DOHH2 (cell line): Measurements from ENCODE around the gene ACOX3.

Source experiments
- EZH2phosphoT487 ChIP-seq: fragments of 200-600 bp; sonication (generic); IDR thresholded peaks from 2 replicates; pipeline ENCODE4 v1.6.1; 2017; ENCODE audit warnings: borderline replicate concordance, mild to moderate bottlenecking, antibody characterized with exemption, low read length, moderate library complexity, mixed read lengths
- TF ChIP-seq, protein P1 (sequence below): fragments of 200-600 bp; sonication (generic); IDR thresholded peaks from one replicate; pipeline ENCODE4 v1.5.1; 2014; ENCODE audit warnings: antibody characterized with exemption, mild to moderate bottlenecking, low read depth, low read length; ENCODE audit not compliant: poor library complexity, severe bottlenecking

DNA sequence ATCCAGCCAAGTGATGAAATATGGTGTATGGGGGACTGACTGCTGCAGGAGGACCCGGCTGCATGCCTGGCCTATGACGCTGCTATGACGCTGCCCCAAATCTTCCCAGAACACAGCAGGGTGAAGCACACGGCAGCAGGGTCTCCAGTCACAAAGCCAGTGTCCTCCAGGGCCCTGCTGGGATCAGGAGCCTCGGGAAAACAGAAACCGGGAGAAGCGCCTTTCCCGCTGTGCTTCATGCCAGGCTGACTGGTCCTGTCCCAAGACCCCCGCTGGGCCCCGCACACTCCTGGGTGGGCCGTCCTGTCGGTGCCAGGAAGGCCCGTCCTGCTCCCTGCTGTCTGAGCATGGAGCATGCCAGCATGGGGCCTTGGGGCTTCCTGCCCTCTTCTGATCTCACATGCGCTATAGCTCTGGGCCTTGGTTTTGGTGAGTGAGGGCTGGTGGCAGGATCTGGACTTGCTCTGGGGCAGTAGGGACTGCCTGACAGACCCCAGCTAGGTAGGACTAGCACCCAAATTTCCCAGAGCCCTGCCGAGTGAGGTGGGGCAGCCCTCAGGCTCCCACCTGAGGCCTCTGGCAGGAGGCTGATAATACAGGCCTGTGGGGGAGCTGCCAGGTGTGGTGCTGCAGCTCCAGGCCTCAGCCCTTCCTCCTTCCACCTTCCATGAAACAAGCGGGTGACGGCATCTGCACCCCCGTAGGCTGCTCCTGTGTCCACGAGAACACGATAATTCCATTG, 64.0 kb downstream of the ACOX3 start:
- TF ChIP-seq, protein P1, sequence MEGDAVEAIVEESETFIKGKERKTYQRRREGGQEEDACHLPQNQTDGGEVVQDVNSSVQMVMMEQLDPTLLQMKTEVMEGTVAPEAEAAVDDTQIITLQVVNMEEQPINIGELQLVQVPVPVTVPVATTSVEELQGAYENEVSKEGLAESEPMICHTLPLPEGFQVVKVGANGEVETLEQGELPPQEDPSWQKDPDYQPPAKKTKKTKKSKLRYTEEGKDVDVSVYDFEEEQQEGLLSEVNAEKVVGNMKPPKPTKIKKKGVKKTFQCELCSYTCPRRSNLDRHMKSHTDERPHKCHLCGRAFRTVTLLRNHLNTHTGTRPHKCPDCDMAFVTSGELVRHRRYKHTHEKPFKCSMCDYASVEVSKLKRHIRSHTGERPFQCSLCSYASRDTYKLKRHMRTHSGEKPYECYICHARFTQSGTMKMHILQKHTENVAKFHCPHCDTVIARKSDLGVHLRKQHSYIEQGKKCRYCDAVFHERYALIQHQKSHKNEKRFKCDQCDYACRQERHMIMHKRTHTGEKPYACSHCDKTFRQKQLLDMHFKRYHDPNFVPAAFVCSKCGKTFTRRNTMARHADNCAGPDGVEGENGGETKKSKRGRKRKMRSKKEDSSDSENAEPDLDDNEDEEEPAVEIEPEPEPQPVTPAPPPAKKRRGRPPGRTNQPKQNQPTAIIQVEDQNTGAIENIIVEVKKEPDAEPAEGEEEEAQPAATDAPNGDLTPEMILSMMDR = no peak
- TF ChIP-seq EZH2phosphoT487 = no peak
